ENCODE measurements around the gene SRC. TPM values are rescaled to one million over a fixed set of nuclear protein-coding genes. Genes with fewer than 3 reads are reported as not detected.

Gene SRC
- total and polyA plus RNA-seq, 2 of the 8 experiments (the other 6 are each of a cell fraction or from before 2014, with no cell fraction given): 27.6 to 28.8 TPM

DNA sequence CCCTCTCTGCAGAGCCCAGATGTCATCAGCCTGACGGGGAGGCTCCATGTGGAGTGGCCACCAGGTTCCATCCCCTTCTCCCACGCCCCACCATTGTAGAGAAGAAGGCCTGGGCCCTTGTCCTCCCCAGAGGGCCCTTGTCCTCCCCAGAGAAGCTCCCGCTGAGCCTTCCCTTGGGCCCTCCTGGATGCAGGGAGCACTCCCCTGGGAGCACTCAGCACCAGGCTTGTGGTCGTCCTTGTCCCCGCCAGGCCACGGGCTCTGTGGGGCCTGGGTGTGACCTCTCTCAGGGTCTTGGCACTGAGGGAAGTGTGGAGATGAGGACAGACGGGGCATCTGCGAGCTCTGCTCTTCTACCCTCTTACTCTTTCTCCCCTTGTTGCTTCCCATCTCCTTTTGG is 91.7 kb downstream of the SRC start:
- H3K14ac ChIP-seq (ENCODE audit: insufficient read length): no peak overlapping the region
- ChIA-PET CTCF (ENCODE audit: partially characterized antibody) (interaction anchor here (0.6 to 1.3 kb wide), 3 partner anchors 18 to 96 kb away, joined by 3 to 4 read pairs (median 3); no protein-coding TSS in a partner anchor), POLR2A (ENCODE audit: partially characterized antibody) (no interaction called here)
- TF ChIP-seq TBP (IDR thresholded peaks at IDR 0.05; ENCODE audit: low read depth, low read length) (no peak), JUN (IDR thresholded peaks at IDR 0.05; ENCODE audit: low read depth, low read length) (no peak), PHF8 (conservative IDR thresholded peaks at IDR 0.05; ENCODE audit: low read depth, low read length) (no peak), POLR2A (IDR thresholded peaks at IDR 0.05; ENCODE audit: control extremely low read depth in 1 of 2, low read depth in 2 of 2, low read length in 2 of 2) (no peak), KDM5A (IDR thresholded peaks at IDR 0.05; ENCODE audit: low read length) (no peak), SIX5 (IDR thresholded peaks at IDR 0.05; ENCODE audit: low read depth, low read length) (no peak)
- TF ChIP-seq, protein P1, sequence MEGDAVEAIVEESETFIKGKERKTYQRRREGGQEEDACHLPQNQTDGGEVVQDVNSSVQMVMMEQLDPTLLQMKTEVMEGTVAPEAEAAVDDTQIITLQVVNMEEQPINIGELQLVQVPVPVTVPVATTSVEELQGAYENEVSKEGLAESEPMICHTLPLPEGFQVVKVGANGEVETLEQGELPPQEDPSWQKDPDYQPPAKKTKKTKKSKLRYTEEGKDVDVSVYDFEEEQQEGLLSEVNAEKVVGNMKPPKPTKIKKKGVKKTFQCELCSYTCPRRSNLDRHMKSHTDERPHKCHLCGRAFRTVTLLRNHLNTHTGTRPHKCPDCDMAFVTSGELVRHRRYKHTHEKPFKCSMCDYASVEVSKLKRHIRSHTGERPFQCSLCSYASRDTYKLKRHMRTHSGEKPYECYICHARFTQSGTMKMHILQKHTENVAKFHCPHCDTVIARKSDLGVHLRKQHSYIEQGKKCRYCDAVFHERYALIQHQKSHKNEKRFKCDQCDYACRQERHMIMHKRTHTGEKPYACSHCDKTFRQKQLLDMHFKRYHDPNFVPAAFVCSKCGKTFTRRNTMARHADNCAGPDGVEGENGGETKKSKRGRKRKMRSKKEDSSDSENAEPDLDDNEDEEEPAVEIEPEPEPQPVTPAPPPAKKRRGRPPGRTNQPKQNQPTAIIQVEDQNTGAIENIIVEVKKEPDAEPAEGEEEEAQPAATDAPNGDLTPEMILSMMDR (IDR thresholded peaks at IDR 0.05; ENCODE audit: control extremely low read depth in 1 of 3, insufficient read depth in 1 of 3, low read depth in 1 of 3, low read length in 3 of 3): no peak

More for the DNA sequence above, 91.7 kb downstream of the SRC start:
- DNase-seq (ENCODE audit: low read depth in 1 of 2, low spot score in 2 of 2) (no peak), FAIRE-seq (no peak)
- no peaks in the 10 kb centered on the region for H3K79me1 ChIP-seq (ENCODE audit: low read depth, low read length)
- 91% methylated on average over 8 of the region's 8 CpGs; no CpG with 5 or more reads in 1 of the 2 experiments for WGBS, 2 experiments (ENCODE audit: extremely low coverage in 1 of 2, insufficient coverage in 1 of 2, insufficient read length in 1 of 2, insufficient replicate concordance in 2 of 2, low coverage in 1 of 2, low lambda C conversion rate in 2 of 2, missing lambda C conversion rate in 1 of 2)
- no peak overlapping the region for H3K56ac ChIP-seq (replicated peaks; ENCODE audit: insufficient read length, low read depth, low read length)
- H3K27me3 ChIP-seq (replicated peaks in 1 of 4; ENCODE audit: control insufficient read depth in 3 of 4, extremely low read depth in 1 of 4, insufficient read depth in 3 of 4, low read length in 3 of 4): no peaks in the 10 kb centered on the region; a peak in 1 of 7 replicates
- no peak overlapping the region for H3K9ac ChIP-seq (replicated peaks in 1 of 4; ENCODE audit: extremely low read depth in 1 of 4, low read depth in 3 of 4, low read length in 3 of 4)
- no peak overlapping the region for H2BK20ac ChIP-seq (ENCODE audit: low read length)
- no peak overlapping the region for H2BK15ac ChIP-seq (ENCODE audit: low read length)
- H3K18ac ChIP-seq (ENCODE audit: extremely low read depth, low read length): 0 out of 2 replicates have a peak overlapping the region, but pooled peaks have one; percentile 24
- no peak overlapping the region for H2BK120ac ChIP-seq (replicated peaks; ENCODE audit: low read depth, low read length)
- no peak overlapping the region for H3K4me3 ChIP-seq (ENCODE audit: extremely low read depth in 1 of 4, insufficient read depth in 2 of 4, low read depth in 3 of 4, low read length in 4 of 4)
- H3K23ac ChIP-seq (ENCODE audit: insufficient read length): no peak overlapping the region
- no peaks in the 10 kb centered on the region for H3K79me2 ChIP-seq (ENCODE audit: control insufficient read depth in 1 of 2, insufficient read depth in 2 of 2, low read length in 2 of 2)
- no peak overlapping the region for H3K4ac ChIP-seq (replicated peaks; ENCODE audit: insufficient read length, low read depth, low read length)
- H2AFZ ChIP-seq (ENCODE audit: low read length): no peak overlapping the region
- peaks cover 7% of the 10 kb centered on the region; the same call in 1 of the 2 replicates for H3K23me2 ChIP-seq (ENCODE audit: low read depth, low read length)
- peak overlapping the region; percentile 9 for H4K91ac ChIP-seq (replicated peaks; ENCODE audit: insufficient read length, low read length)
- H3K4me1 ChIP-seq (replicated peaks in 1 of 4; ENCODE audit: control insufficient read depth in 3 of 4, insufficient read depth in 4 of 4, low read length in 3 of 4): peaks cover 0 to 14% (median 1%) of the 10 kb centered on the region in 4 experiments; a peak in 3 of 7 replicates
- no peak overlapping the region for H2AK5ac ChIP-seq (ENCODE audit: low read depth, low read length)
- no peak overlapping the region for H3K4me2 ChIP-seq (ENCODE audit: insufficient read depth in 1 of 2, low read depth in 2 of 2, low read length in 2 of 2)
- no peak overlapping the region for H4K5ac ChIP-seq (ENCODE audit: insufficient read length, low read depth, low read length)
- no peaks in the 10 kb centered on the region for H3K9me3 ChIP-seq (ENCODE audit: insufficient read depth in 2 of 2, low read depth in 1 of 2, low read length in 1 of 2)
- H2BK5ac ChIP-seq (ENCODE audit: low read depth, low read length): peak overlapping the region; percentile 30; the same call in 1 of the 2 replicates
- peaks cover 0 to 3% of the 10 kb centered on the region in 2 experiments for H4K20me1 ChIP-seq (replicated peaks in 1 of 2; ENCODE audit: control insufficient read depth in 1 of 2, insufficient read depth in 2 of 2, low read length in 2 of 2)
- no peaks in the 10 kb centered on the region for H3K36me3 ChIP-seq (ENCODE audit: control insufficient read depth in 2 of 4, insufficient read depth in 4 of 4, low read length in 3 of 4)
- H4K8ac ChIP-seq (ENCODE audit: extremely low read depth, insufficient read depth, low read length): no peak overlapping the region; the same call in 1 of the 2 replicates
- H2BK12ac ChIP-seq (ENCODE audit: low read depth, low read length): no peak overlapping the region
- H3K27ac ChIP-seq (ENCODE audit: low read depth, low read length): no peak overlapping the region

All from H1 (cell line).